Iris pigment epithelial cell (primary cell): ENCODE data around the gene HTR7.
"Not testable (repeated sequence)": the region's sequence is repeated elsewhere in the genome, so short reads cannot be mapped to it uniquely, and the experiment has no call there.

Experiments used
- DNase-seq: peaks from one replicate; pipeline ENCODE4 v3.0.0-alpha.2; 2011; ENCODE audit warnings: low read depth

HTR7 gene

GRCh38 chr10:90858461-90858968 is 676 bp upstream of the HTR7 start:
- DNase-seq, result peak; percentile 19

GRCh38 chr10:90856964-90857634 is 740 bp downstream of the HTR7 start:
- DNase-seq, result no peak

- DNase-seq, result no peak
These were observed 1.6 kb downstream of the HTR7 start for GRCh38 chr10:90856261-90856660.

GRCh38 chr10:90855126-90855525 is 2.7 kb downstream of the HTR7 start:
- DNase-seq, result no peak

GRCh38 chr10:90849956-90850749 is 7.7 kb downstream of the HTR7 start:
- DNase-seq, result peak; percentile 56

GRCh38 chr10:90847436-90847835 is 10.4 kb downstream of the HTR7 start:
- DNase-seq, result peak; percentile 75

- DNase-seq, result peak; percentile 54
These were observed 11.1 kb downstream of the HTR7 start for GRCh38 chr10:90846746-90847145.

- DNase-seq, result no peak
These were observed 12.1 kb downstream of the HTR7 start for GRCh38 chr10:90845726-90846125.

GRCh38 chr10:90842725-90843124 is 15.1 kb downstream of the HTR7 start:
- DNase-seq, result no peak

GRCh38 chr10:90837486-90837885 is 20.4 kb downstream of the HTR7 start:
- DNase-seq, result no peak

- DNase-seq, result no peak
These were observed 23.5 kb downstream of the HTR7 start for GRCh38 chr10:90834326-90834725.

- no peak for DNase-seq
These were observed 25.7 kb downstream of the HTR7 start for GRCh38 chr10:90832111-90832510.

GRCh38 chr10:90822508-90822907 is 35.3 kb downstream of the HTR7 start:
- DNase-seq, result no peak

- DNase-seq, result not testable (repeated sequence)
These were observed 36.0 kb downstream of the HTR7 start for GRCh38 chr10:90821864-90822263.

- DNase-seq, result no peak
These were observed 37.9 kb downstream of the HTR7 start for GRCh38 chr10:90819911-90820310.

GRCh38 chr10:90818736-90819135 is 39.1 kb downstream of the HTR7 start:
- DNase-seq, result no peak

- no peak for DNase-seq
These were observed 40.5 kb downstream of the HTR7 start for GRCh38 chr10:90817128-90817889.

GRCh38 chr10:90816466-90816865 is 41.4 kb downstream of the HTR7 start:
- no peak for DNase-seq

GRCh38 chr10:90813594-90814365 is 44.1 kb downstream of the HTR7 start:
- no peak for DNase-seq

- not testable (repeated sequence) for DNase-seq
These were observed 50.7 kb downstream of the HTR7 start for GRCh38 chr10:90807106-90807505.

GRCh38 chr10:90806677-90807076 is 51.2 kb downstream of the HTR7 start:
- no peak for DNase-seq

GRCh38 chr10:90805206-90805605 is 52.6 kb downstream of the HTR7 start:
- no peak for DNase-seq
